Thoracic aorta (tissue), 2 donors: ENCODE measurements around the gene ST3GAL5. TPM values are rescaled to one million over a fixed set of nuclear protein-coding genes. Genes with fewer than 3 reads are reported as not detected.

ENCODE experiments used
- ATAC-seq: fragments of 150-250 bp; one replicate; pipeline ENCODE4 v1.8.0; 2017; ENCODE audit warnings: low read depth; ENCODE audit not compliant: insufficient number of reproducible peaks, low FRiP score
- DNase-seq: peaks from one replicate; pipeline ENCODE4 v3.0.0-alpha.2; 2020; ENCODE audit warnings: low spot score
- H3K27ac ChIP-seq, 2 donors: fragments of 200-600 bp; sonication (generic); 1 replicate in 1 of 2; 2 replicates in 1 of 2; pipeline ENCODE4 v1.5.1; 2016; ENCODE audit warnings: mild to moderate bottlenecking in 2 of 2, moderate library complexity in 2 of 2
- H3K27me3 ChIP-seq: fragments of 200-600 bp; sonication (generic); replicated peaks from 2 replicates; pipeline ENCODE4 v1.6.0; 2016; ENCODE audit warnings: mild to moderate bottlenecking; ENCODE audit not compliant: insufficient read depth
- H3K36me3 ChIP-seq: fragments of 200-600 bp; sonication (generic); one replicate; pipeline ENCODE4 v1.5.1; 2016
- H3K4me1 ChIP-seq, 2 donors: fragments of 200-600 bp; sonication (generic); 1 replicate in 1 of 2; 2 replicates in 1 of 2; pipeline versions ENCODE4 v1.5.1 to v1.6.0; 2016; ENCODE audit warnings: low read depth in 2 of 2, mild to moderate bottlenecking in 1 of 2; ENCODE audit not compliant: control insufficient read depth in 1 of 2
- H3K4me3 ChIP-seq: fragments of 200-600 bp; sonication (generic); 2 replicates; pipeline ENCODE4 v1.5.1; 2016; ENCODE audit warnings: mild to moderate bottlenecking
- H3K9me3 ChIP-seq: fragments of 200-600 bp; sonication (generic); 2 replicates; pipeline ENCODE4 v1.5.1; 2016
- CTCF ChIP-seq: fragments of 200-600 bp; sonication (generic); IDR thresholded peaks from one replicate; pipeline ENCODE4 v1.5.1; 2019; ENCODE audit warnings: antibody characterized with exemption
- total RNA-seq, 2 donors: library from RNA; depleted of rRNA; stranded (reverse); fragments of >200 nt; gene quantifications; one replicate each; pipeline versions ENCODE4 v1.1.0 to v1.2.3, GENCODE V29; 2016

ST3GAL5 gene
- total RNA-seq, 2 donors from 2014 or later, result 11.9 to 32.7 TPM

DNA sequence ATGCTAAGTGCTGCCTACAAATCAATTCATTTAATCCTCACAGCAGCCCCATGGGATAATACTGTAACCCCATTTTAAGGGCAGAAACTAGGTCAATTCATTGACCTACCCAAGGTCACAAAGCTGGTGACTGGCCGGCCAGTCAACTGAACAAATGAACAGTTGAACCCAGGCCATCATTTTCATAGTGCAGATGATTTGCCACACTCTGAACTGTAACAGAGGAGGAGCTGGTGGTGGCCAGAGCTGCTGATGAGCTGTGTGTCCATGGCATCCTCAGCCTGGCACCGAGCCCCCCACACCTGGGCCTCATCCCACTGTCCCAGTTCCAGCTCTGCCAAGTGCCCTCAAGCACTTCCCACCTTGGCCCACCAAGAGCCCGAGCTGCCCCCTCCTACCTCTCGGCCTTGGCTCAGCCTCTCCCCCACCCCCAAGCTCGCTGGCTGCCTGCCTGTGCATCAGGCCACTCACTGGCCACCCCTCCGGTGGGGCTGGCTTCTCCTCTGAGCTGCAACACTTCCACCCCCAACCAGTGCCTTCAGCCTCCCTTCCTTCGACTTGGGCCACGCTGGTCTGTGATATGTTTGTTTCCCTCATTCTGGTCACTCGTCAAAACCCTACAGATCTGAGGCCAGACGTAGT lies 76.6 kb downstream of the ST3GAL5 start:
- H3K4me3 ChIP-seq, result no peak overlapping the region
- no peaks in the 10 kb centered on the region for H3K36me3 ChIP-seq
- H3K27ac ChIP-seq, result peak overlapping the region; percentile 75 to 79
- DNase-seq (no peak), ATAC-seq (no peak)
- no peaks in the 10 kb centered on the region for H3K27me3 ChIP-seq
- no peak for TF ChIP-seq CTCF
- H3K9me3 ChIP-seq, result no peaks in the 10 kb centered on the region
- peaks cover 8 to 51% of the 10 kb centered on the region in 2 donors for H3K4me1 ChIP-seq

- Histone ChIP-seq H3K36me3 (no peaks in the 10 kb centered on the region), H3K9me3 (no peaks in the 10 kb centered on the region), H3K4me3 (peak overlapping the region; percentile 6), H3K27me3 (no peaks in the 10 kb centered on the region), H3K27ac (peak overlapping the region; percentile 75 to 79), H3K4me1 (peaks cover 8 to 51% of the 10 kb centered on the region in 2 donors)
- TF ChIP-seq CTCF, result no peak
- DNase-seq (no peak), ATAC-seq (peak; percentile 41)
These were observed 77.4 kb downstream of the ST3GAL5 start for GRCh38 chr2:85811180-85812093.

GRCh38 chr2:85810371-85811179 lies 78.2 kb downstream of the ST3GAL5 start:
- Histone ChIP-seq H3K4me3 (peak overlapping the region; percentile 6), H3K9me3 (no peaks in the 10 kb centered on the region), H3K4me1 (peaks cover 8 to 51% of the 10 kb centered on the region in 2 donors), H3K27me3 (no peaks in the 10 kb centered on the region), H3K27ac (peak overlapping the region; percentile 46 to 69), H3K36me3 (no peaks in the 10 kb centered on the region)
- TF ChIP-seq CTCF, result no peak
- DNase-seq (no peak), ATAC-seq (peak; percentile 9)

DNA sequence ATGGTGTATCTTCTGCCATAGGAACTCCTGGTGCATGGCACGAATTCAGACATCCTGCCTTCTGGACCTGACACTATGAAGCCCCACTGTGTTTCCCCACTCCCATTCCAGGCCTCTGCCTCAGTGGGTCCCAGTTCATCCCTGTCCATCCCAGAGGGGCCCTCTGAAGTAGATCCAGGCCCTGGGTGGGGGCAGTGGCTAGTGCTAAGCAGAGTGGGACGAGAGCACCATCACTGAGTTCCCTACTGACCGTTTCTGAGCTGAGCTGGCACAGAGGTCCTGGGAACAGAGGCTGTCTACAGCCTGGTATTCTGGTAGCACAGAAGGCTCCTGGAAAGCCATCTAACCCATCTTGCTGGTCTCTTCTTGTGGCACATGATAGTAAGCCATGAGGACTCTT lies 81.0 kb downstream of the ST3GAL5 start:
- H3K4me3 ChIP-seq, result no peak overlapping the region
- H3K9me3 ChIP-seq, result no peaks in the 10 kb centered on the region
- H3K4me1 ChIP-seq, result peaks cover 4 to 25% of the 10 kb centered on the region in 2 donors
- no peaks in the 10 kb centered on the region for H3K27me3 ChIP-seq
- H3K36me3 ChIP-seq, result no peaks in the 10 kb centered on the region
- no peak for TF ChIP-seq CTCF
- DNase-seq (no peak), ATAC-seq (no peak)
- no peak overlapping the region for H3K27ac ChIP-seq
